Activated T-helper 1 cell treated with anti-CD3 and anti-CD28 coated beads, Interleukin-2, amount 50 U/mL, for 16 hours (primary cell): ENCODE data around the gene PCCA.
"Not testable (repeated sequence)": the region's sequence is repeated elsewhere in the genome, so short reads cannot be mapped to it uniquely, and the experiment has no call there.

Source experiments
- DNase-seq, 2 donors: peaks; one replicate each; pipeline ENCODE4 v3.0.0-alpha.2; 2020; ENCODE audit warnings: low read depth in 1 of 2, low spot score in 1 of 2

The PCCA gene

DNA sequence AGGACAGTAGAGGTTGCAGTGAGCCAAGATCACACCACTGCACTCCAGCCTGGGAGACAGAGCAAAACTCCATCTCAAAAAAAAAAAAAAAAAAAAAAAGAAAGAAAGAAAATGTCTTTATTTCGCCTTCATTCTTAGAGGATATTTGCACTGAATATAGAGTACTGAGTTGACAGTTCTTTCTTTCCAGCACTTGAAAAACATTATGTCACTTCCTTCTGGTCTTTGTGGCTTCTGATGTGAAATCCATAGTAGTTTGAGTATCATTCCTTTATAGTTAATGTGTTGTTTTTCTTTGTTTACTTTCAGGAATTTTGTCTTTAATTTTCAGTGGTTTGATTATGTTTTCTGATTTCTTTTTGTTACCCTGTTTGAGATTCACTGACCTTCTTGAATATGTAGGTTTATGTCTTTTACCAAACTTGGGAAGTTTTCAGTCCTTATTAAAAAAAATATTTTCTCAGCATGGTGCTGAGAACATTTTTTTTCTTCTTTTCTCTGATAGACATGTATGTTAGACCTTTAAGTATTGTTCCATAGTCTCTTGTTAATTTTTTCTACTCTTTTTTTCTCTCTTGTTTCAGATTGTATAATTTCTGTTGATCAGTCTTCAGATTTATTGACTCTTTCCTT lies 50.1 kb downstream of the PCCA start:
- no peak for DNase-seq

DNA sequence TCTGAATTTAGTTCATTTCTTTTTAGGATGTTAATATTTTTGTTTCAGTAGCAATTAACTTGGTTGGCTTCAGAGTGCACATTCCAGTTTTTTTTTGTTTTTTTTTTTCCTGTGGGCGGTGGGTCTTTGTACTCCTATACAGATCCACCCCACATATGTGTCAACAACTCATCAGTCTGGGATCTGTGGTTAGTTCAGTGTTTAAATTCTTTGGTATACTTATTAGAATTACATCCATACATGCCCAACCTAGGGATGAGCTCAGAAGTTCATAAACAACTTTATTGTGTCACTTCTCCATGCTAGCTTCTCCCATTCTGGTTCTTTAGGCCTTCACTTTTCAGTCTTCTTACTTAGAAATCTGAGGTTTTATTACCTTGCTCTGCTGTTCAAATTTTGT lies 50.9 kb downstream of the PCCA start:
- DNase-seq, result no peak

DNA sequence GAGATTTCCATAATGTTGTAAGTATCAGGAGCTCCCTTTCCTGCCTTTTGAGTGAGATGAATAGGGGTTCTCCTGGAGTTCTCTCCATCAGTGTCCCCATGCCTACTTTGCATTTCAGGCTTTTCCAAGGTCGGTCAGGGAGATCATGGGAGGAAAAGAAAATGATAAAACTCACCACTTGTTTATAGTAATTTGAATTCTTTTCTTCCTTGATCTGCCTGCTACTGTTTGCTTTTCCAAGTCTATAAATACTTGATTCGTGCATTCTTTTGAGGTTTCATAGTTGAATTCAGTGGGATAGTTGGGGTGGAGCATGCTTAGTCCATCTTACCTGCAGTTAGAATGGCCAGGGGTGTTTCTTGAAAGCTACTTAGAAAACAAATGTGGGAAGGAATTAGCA lies 51.5 kb downstream of the PCCA start:
- no peak for DNase-seq

DNA sequence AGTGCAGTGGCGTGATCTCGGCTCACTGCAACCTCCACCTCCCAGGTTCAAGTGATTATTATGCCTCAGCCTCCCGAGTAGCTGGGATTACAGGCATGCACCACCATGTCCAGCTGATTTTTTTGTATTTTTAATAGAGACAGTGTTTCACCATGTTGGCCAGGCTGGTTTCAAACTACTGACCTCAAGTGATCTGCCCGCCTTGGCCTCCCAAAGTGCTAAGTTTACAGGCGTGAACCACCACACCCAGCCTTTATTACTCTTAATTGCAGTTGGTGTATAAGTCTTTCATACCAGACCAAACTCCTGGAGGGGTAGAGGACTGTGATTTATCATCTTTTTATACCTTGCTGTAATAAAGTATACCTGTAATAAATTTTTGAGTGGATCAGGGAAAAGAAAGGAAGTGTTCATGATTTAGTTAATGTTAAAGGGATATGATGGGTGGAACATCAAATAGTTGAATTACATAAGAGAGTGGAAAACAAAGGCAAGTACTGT lies 52.6 kb downstream of the PCCA start:
- DNase-seq, result not testable (repeated sequence)

DNA sequence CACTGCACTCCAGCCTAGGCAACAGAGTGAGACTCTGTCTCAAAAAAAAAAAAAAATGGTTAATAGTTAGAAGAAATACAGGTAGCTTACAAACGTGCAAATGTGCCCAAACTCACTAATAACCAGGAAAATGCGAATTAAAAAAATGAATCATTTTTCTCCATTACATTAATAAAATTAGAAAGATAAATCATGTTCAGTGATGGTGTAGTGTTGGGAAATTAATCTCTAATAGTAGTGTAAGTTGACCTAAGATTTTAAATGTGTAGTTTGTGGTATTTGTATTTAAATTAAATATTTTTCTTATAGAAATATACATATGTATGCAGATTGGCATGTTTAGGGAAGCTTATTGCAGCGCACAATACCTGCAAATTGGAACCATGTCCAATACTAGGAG lies 57.6 kb downstream of the PCCA start:
- DNase-seq, result no peak

DNA sequence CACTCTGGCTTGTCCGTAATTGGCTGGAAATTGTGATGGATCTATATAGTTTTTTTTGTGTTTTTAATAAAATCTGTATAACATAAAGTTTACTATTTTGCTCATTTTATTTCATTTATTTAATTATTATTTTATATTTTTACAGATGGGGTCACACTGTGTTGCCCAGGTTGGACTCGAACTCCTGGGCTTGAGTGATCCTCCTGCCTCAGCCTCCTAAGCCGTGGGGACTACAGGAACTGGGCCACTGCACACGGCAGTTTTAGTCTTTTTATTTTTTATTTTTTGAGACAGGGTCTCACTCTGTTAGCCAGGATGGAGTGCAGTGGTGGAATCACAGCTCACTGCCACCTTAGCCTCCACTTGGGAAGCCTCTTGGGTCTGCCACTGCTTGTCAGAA lies 58.9 kb downstream of the PCCA start:
- no peak for DNase-seq

DNA sequence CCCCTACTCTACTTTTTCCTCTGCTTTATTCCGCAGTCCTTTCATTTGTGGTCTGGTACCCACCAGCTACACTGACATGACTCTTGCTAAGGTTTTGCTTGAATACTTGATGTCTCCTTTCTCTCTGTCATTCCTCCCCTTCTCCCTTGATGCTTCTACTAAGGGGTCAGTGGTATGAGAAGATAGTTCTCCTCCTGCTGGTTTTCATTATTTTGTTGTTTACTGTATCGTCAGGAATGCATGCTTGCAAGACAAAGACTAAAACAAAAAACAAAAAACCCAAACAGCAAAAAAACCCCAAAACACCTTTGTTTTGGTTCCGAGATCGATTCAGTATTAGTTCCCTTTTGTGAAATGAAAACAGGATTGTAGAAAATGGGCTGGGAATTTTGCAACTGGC lies 59.5 kb downstream of the PCCA start:
- no peak for DNase-seq

DNA sequence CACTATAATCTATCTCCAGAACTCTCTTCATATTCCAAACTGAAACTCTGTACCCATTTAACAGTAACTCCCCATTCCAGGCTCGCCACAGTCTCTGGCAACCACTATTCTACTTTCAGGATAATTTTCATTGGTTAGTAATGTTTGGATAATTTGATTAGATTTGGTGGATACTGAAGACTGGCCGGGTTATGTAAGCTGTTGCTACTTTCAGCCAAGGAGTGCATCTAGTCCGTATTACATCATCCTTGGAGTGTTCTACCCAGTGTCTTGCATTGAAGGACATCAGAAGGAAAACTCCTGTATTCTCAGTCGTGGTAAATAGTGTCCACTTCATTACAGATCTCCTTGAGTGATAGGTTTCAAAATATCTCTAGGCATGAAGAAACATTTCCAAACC lies 60.5 kb downstream of the PCCA start:
- DNase-seq, result no peak

DNA sequence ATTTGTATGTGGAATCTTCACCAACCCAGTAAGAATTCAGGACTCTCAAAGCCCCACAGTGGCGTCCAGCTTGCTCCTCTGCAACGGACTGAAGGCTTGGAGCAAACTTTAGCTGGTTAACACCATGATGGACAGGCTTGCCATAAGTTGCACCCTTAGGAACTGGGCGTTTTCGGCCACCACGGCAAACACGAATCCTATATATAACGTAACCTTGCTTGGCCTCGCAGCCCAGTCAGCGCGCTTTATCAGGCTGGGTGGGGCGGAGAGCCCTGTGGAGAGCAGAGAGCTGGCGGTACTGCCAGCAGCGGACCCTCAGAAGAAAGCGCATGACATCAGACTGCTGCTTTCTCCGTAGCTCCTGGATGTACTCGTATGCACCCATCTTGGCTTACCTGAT lies 61.8 kb downstream of the PCCA start:
- not testable (repeated sequence) for DNase-seq

DNA sequence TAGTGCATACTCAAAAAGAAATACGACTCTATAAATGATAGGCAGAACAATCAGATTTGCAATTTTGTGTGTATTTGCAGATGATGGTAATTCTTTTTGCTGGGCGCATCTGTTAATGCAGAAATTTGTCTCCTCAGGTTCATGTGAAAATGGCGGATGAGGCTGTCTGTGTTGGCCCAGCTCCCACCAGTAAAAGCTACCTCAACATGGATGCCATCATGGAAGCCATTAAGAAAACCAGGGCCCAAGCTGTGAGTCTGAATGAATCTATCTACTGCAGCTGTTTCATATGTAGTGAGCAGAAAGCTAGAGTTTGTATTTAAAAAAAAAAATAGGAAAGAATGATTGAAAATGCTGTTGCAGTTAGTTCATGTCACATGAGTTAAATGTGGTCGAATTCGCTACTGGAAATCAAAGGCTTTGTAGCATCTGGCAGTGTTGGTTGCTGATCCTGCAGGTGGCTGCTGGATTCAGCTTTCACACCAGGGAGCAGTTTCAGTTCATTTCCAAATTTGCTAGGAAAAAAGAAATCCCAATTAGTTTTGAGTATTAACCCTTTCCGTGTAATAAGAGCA lies 66.0 kb downstream of the PCCA start:
- no peak for DNase-seq

DNA sequence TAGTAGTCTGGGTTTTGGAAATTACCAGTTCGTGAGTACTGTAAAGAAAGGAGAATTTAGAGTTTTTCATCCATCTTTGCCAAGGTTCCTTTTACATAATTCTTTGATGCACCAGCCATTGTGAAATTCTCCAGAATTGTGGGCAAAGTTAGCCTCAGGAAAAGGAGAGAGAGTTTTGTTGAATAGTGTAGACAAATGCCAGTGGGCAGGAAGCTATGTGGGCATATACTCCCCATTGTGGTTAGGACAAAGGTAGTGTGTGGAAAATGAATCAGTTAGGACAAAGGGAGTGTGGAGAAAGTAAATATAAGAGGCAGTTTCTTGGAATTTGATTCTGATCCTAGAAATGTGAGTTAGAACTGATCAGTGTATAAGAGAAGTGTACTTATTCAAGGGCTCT lies 67.9 kb downstream of the PCCA start:
- no peak for DNase-seq

DNA sequence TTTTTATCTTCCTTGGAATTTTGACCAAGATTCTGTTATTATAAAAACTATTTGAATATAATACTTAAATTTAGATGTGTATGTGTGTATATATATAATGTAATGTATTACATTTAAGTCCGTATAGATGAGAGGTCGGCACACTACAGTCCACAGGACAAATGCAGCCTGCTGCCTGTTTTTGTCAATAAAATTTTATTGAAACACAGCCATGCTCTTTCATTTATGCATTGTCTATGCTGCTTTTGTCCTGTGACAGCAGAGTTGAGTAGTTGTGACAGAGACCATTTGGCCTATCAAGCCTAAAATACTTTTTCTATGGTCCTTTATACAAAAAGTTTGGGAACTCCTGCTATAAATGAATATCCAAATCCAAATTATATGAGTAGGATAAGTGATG lies 69.7 kb downstream of the PCCA start:
- DNase-seq, result no peak

DNA sequence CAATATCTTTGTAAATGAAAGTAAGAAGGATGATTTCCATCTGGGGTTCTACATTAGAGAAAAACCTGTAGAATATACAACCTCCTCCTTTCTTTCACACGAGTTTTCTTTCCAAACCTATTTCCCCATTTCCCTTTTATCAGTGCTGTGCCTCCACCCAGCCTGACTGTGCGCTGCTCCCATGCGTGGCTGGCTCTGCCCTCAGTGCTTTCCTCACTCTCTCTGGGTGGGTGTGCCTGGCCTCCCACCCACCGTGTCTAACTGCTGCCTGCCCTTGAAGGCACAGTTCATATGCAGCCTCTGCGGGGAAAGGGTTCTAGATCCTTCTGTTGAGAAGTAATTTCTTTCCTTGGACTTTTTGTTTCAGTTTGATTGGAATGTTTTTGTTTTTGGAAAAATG lies 70.7 kb downstream of the PCCA start:
- no peak for DNase-seq

DNA sequence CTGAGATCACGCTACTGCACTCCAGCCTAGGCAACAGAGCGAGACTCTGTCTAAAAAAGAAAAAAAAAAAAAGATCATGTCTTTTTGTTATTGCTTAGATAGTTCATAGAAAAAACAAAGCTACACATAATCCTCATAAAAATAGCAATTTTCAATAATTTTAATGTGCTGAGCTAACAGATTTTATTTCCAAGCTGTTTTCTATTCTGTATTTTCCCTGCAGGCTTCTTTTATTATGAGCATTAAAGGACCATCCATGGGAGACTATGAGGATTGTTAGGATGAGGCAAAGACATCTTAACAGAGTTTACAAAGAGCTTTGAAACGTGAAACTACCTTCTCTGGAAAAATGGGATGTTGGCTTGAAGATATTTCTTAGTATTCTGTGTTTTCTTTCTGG lies 71.6 kb downstream of the PCCA start:
- no peak for DNase-seq

DNA sequence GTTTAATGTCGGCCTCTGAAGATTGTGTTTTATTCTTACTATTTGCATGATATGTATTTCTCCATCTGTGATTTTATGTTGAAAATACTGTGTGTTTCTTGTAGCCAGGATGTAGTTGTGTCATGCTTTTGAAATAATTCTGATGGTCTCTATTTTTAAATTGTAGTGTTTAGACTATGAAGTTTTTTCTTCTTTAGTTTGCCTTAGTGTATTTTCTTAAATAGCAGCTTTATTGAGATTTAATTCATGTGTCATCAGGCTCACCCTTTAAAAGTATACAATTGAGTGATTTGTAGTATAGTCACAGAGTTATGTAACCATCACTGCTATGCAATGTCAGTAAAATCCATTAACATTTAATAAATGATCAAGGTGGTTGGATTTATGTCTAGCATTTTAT lies 74.5 kb downstream of the PCCA start:
- DNase-seq, result no peak

DNA sequence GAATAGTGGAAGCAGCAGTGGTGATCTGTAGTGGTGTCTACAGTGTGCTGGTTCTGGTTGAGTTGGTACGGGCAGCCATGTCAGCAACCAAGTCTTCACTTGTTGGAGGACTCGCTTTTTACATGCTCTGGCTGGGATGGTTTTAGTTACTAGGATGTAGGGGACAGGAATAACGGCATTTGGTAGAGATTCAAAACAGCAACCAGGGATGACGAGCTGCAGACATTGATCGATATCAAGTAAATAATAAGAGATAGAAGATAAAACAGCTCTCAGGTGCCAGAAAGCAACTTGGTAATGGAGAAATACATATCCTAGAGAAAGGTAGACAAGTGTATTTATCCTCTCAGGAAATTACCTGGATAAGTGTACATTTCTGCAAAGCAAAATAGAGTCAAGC lies 84.3 kb downstream of the PCCA start:
- DNase-seq, result no peak

DNA sequence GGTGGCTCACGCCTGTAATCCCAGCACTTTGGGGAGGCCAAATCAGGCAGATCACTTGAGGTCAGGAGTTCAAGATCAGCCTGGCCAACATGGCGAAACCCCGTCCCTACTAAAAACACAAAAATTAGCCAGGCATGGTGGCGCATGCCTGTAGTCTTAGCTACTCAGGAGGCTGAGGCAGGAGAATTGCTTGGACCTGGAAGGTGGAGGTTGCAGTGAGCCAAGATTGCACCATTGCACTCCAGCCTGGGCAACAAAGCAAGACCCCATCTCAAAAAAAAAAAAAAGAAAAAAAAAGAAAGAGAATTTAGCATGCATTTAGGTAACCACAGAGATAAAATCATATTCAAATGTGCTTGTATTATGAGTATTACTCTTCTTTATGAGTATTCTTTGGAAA lies 85.6 kb downstream of the PCCA start:
- not testable (repeated sequence) for DNase-seq

DNA sequence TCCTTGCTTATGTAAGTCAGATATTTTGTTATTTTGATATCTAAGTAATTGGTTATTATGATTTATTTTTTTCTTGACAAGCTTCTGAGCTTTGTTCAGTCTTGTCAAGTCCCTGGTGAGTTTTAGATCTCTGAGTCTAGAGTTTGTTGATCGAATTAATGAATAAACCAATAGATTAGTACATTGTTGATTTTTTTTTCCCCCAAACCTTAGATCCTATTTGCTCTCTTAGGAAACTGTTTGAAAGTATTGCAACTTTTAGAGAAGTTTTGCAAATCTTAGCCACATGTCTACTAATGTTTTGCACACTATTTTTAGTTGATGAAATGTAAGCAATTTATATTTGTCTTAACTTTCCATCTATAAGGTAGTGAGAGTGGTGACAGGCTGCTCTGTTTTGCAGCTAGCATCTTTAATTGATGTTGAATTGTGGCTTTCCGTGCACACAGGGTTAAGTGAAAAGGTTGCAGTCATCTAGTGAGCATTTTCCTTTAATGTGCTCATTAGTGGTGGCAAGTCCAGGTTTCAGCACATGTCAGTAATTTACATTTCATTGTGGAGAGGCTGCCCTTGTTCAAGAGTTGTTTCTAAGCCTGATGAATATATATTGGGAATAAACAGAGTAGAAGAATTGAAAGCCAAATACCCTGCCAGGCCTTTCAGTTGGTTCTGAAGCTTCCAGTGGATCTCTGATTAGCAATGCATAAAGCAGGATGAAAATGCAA lies 86.3 kb downstream of the PCCA start:
- DNase-seq, result no peak

DNA sequence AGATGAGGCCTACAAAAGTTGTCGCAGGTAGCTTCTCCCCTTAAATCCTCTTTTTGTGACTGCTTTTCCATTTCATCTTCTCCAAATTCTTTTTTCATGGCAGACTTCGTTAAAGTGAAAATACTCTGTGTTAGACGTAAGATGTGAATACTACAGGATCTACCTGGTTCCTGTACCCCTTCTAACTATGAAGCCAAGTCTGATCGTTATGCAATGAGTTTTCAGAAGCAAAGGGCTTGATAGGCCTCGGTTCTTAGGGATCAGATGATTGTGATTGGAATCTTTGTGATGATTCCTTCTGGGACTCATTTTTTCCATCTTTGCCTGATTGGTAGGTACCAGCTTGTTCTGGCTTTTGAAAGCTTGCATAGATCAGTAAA lies 86.9 kb downstream of the PCCA start:
- DNase-seq, result no peak

DNA sequence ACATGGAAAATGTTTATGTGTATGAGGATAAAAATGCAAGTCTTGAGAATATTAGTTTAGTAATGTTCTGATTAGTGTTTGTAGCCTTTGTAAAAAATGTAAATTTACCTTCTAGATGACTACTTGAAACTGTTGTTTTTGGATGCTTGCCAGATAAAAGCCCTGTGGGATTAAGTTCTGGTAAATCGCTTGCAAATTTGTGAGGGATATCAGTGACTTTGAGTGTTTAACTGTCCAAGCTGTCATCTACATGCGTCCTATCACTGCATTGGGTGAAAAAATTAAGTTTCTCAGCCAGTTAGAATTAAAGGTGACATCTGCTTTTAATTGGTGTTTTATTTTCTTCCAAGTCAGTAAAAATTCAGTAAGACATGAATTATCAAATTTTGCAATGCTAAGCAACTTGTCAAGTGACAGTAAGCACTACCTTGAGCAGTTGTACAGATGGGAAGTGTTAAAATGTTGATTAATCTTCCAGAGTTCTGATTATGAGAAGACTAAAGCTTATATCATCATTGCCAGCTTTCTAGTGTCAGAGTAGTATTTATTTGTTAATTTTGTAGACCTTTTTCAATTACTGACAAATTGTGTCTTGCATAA lies 88.0 kb downstream of the PCCA start:
- DNase-seq, result no peak

DNA sequence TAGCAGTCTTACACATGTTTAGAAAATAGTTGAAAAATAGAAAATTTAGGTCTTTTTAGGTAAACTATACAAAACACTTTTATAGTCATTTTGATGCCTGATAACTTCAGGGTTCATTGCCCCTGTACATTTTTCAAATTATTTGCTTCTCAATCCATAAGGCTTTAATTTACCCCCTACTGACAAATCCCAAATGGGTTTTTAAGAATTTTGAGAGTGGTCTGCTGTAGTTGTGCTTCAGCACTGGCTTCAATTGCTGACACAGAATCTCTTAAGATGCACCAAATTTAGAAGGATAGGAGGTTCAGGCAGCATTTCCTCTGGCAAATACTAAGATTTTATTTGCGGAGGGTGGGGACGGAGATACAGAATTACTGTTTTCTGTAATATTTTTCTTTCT lies 89.4 kb downstream of the PCCA start:
- DNase-seq, result no peak

DNA sequence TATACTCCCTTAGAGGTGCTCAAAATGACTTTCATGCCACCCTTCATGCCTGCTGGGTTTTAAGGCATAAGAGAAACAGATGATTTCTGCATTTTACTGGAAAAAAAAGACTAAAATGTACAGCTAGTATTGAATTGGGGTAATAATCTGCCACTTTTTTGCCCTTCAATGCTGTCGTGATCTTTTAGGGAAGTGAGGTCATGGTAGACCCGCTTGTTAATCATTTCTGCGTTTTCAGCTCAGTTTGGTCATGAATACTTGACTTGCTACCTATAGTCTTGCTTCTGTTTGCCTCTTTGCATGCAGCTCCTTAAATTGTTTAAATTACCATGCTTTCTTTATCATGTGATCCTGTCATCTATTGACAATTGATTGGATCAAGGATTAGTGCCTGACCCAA lies 90.4 kb downstream of the PCCA start:
- DNase-seq, result no peak
